ENCODE data around the gene KLHL29. TPM values are rescaled to one million over a fixed set of nuclear protein-coding genes. Genes with fewer than 3 reads are reported as not detected.

Gene KLHL29
- total and polyA plus RNA-seq, 2 experiments from 2014 or later = 5.6 to 11.0 TPM

- no peaks in the 10 kb centered on the region for H3K36me3 ChIP-seq
- no peaks in the 10 kb centered on the region for H3K9me3 ChIP-seq (ENCODE audit: low read depth)
- TF ChIP-seq CTCF (IDR thresholded peaks at IDR 0.05; ENCODE audit: low read depth, low read length) = no peak
- H3K27ac ChIP-seq = no peak overlapping the region
- peaks cover 7% of the 10 kb centered on the region for H3K4me1 ChIP-seq (ENCODE audit: low read depth)
- H3K27me3 ChIP-seq = peaks cover 6% of the 10 kb centered on the region
- H3K4me3 ChIP-seq = no peak overlapping the region
- peak in 1 of 2 donors; percentile 11 for DNase-seq (ENCODE audit: low read depth in 1 of 2, low spot score in 1 of 2)
Observed at GRCh38 chr2:23549051-23549450, 164.1 kb downstream of the KLHL29 start.

- Histone ChIP-seq H3K36me3 (no peaks in the 10 kb centered on the region), H3K27me3 (peaks cover 6% of the 10 kb centered on the region), H3K9me3 (ENCODE audit: low read depth) (no peaks in the 10 kb centered on the region), H3K4me3 (no peak overlapping the region), H3K27ac (no peak overlapping the region), H3K4me1 (ENCODE audit: low read depth) (peaks cover 7% of the 10 kb centered on the region)
- peak in 1 of 2 donors; percentile 56 for DNase-seq (ENCODE audit: low read depth in 1 of 2, low spot score in 1 of 2)
- no peak for TF ChIP-seq CTCF (IDR thresholded peaks at IDR 0.05; ENCODE audit: low read depth, low read length)
Observed at GRCh38 chr2:23549821-23550530, 165.0 kb downstream of the KLHL29 start.

- no peaks in the 10 kb centered on the region for H3K9me3 ChIP-seq (ENCODE audit: low read depth)
- no peak for TF ChIP-seq CTCF (IDR thresholded peaks at IDR 0.05; ENCODE audit: low read depth, low read length)
- no peak for DNase-seq (ENCODE audit: low read depth in 1 of 2, low spot score in 1 of 2)
- no peaks in the 10 kb centered on the region for H3K36me3 ChIP-seq
- peaks cover 7% of the 10 kb centered on the region for H3K4me1 ChIP-seq (ENCODE audit: low read depth)
- H3K4me3 ChIP-seq = no peak overlapping the region
- H3K27me3 ChIP-seq = peaks cover 6% of the 10 kb centered on the region
- no peak overlapping the region for H3K27ac ChIP-seq
Observed at GRCh38 chr2:23550553-23550952, 165.6 kb downstream of the KLHL29 start.

- no peak for TF ChIP-seq CTCF (IDR thresholded peaks at IDR 0.05; ENCODE audit: low read depth, low read length)
- H3K27ac ChIP-seq = no peak overlapping the region
- no peak for DNase-seq (ENCODE audit: low read depth in 1 of 2, low spot score in 1 of 2)
- H3K27me3 ChIP-seq = peaks cover 6% of the 10 kb centered on the region
- no peaks in the 10 kb centered on the region for H3K36me3 ChIP-seq
- H3K9me3 ChIP-seq (ENCODE audit: low read depth) = no peaks in the 10 kb centered on the region
- H3K4me3 ChIP-seq = no peak overlapping the region
- peaks cover 7% of the 10 kb centered on the region for H3K4me1 ChIP-seq (ENCODE audit: low read depth)
Observed at GRCh38 chr2:23551875-23552274, 166.9 kb downstream of the KLHL29 start.

GRCh38 chr2:23553561-23553960 lies 168.6 kb downstream of the KLHL29 start:
- Histone ChIP-seq H3K4me3 (no peak overlapping the region), H3K9me3 (ENCODE audit: low read depth) (no peaks in the 10 kb centered on the region), H3K36me3 (no peaks in the 10 kb centered on the region), H3K4me1 (ENCODE audit: low read depth) (peaks cover 7% of the 10 kb centered on the region), H3K27me3 (peaks cover 6% of the 10 kb centered on the region), H3K27ac (no peak overlapping the region)
- TF ChIP-seq CTCF (IDR thresholded peaks at IDR 0.05; ENCODE audit: low read depth, low read length) = no peak
- no peak for DNase-seq (ENCODE audit: low read depth in 1 of 2, low spot score in 1 of 2)
